HCT116 (cell line): ENCODE results near the gene EWSR1. TPM values are rescaled to one million over a fixed set of nuclear protein-coding genes. Genes with fewer than 3 reads are reported as not detected.

ENCODE experiments used
- ATAC-seq: fragments of 200-7000 bp; cut with Tn5 transposase; 2 replicates; pipeline ENCODE4 v1.9.1; 2020; ENCODE audit warnings: mild to moderate bottlenecking, moderate library complexity
- BruUV-seq: library from RNA; stranded (reverse); fragments of 400-500 nt; replicated peaks from 2 replicates; lab custom pipeline; 2021; lab: Mats Ljungman, UMichigan
- CTCF ChIA-PET: fragments of 300-600 bp; sonication (Branson Sonifier 250); formaldehyde crosslinking; loops from one replicate; lab custom pipeline; 2021; ENCODE audit warnings: antibody characterized with exemption; lab: Charles Lee
- POLR2A ChIA-PET: fragments of 300-600, 350-600 bp; sonication (Branson Sonifier 250); formaldehyde crosslinking; loops from one replicate; lab custom pipeline; 2021; ENCODE audit warnings: antibody characterized with exemption; lab: Charles Lee
- RAD21 ChIA-PET, 2 experiments: fragments of 300-600 bp; sonication (Branson Sonifier 250); formaldehyde crosslinking; loops; one replicate each; lab custom pipeline; 2023; ENCODE audit warnings: low total read pairs in 2 of 2; ENCODE audit not compliant: uncharacterized antibody in 2 of 2, unreplicated experiment in 2 of 2, low non-redundant PET in 1 of 2; lab: Charles Lee
- DNase-seq: peaks from one replicate; pipeline ENCODE4 v3.0.0-alpha.2; 2010; ENCODE audit warnings: low read depth, low spot score
- H2AFZ ChIP-seq: fragments of 200-600 bp; shearing (Covaris generic), sonication (generic); 2 replicates; pipeline ENCODE4 v1.6.1; 2017; ENCODE audit warnings: low read depth, mixed run types, mixed read lengths, antibody characterized with exemption, low read length; ENCODE audit not compliant: poor library complexity, severe bottlenecking
- H3K27ac ChIP-seq: 2 replicates; pipeline ENCODE4 v1.5.1; 2012; ENCODE audit warnings: low read depth, low read length
- H3K27me3 ChIP-seq: fragments of 200-600 bp; sonication (generic); 2 replicates; pipeline ENCODE4 v1.6.1; 2016; ENCODE audit warnings: mixed run types, low read length, mixed read lengths; ENCODE audit not compliant: insufficient read depth
- H3K36me3 ChIP-seq, 2 experiments: fragments of 200-500 bp in 1 of 2; fragments of 200-600 bp in 1 of 2; sonication (Bioruptor generic) in 1 of 2; sonication (generic) in 1 of 2; 2 replicates each; pipeline versions ENCODE4 v1.5.1 to v1.6.1; 2014 to 2016; ENCODE audit warnings: low read length in 2 of 2, inconsistent platforms in 1 of 2, mixed read lengths in 1 of 2, mixed run types in 1 of 2; ENCODE audit not compliant: insufficient read depth in 2 of 2, control insufficient read depth in 1 of 2
- H3K4me1 ChIP-seq, 2 experiments: fragments of 200-600 bp in 1 of 2; sonication (generic) in 1 of 2; 2 replicates each; pipeline versions ENCODE4 v1.5.1 to v1.6.1; 2012 to 2017; ENCODE audit warnings: low read length in 2 of 2, inconsistent platforms in 1 of 2, mild to moderate bottlenecking in 1 of 2, mixed read lengths in 1 of 2, mixed run types in 1 of 2, moderate library complexity in 1 of 2; ENCODE audit not compliant: insufficient read depth in 2 of 2, control insufficient read depth in 1 of 2
- H3K4me2 ChIP-seq: fragments of 200-600 bp; sonication (generic); 2 replicates; pipeline ENCODE4 v1.6.1; 2017; ENCODE audit warnings: mixed run types, low read length, mixed read lengths
- H3K4me3 ChIP-seq, 2 experiments: fragments of 200-600 bp in 1 of 2; sonication (generic) in 1 of 2; replicated peaks in 1 of 2; 2 replicates each; pipeline ENCODE4 v1.5.1; 2011 to 2016; ENCODE audit warnings: low read length in 2 of 2, control low read depth in 1 of 2, low read depth in 1 of 2, mild to moderate bottlenecking in 1 of 2, mixed read lengths in 1 of 2, mixed run types in 1 of 2
- H3K79me2 ChIP-seq: fragments of 200-600 bp; sonication (generic); 2 replicates; pipeline ENCODE4 v1.6.1; 2017; ENCODE audit warnings: mild to moderate bottlenecking, mixed run types, low read length, moderate library complexity, mixed read lengths; ENCODE audit not compliant: insufficient read depth
- H3K9ac ChIP-seq: fragments of 200-600 bp; sonication (generic); 2 replicates; pipeline ENCODE4 v1.6.1; 2016; ENCODE audit warnings: low read length, mixed read lengths
- H3K9me2 ChIP-seq: fragments of 200-600 bp; sonication (generic), shearing (Covaris generic); 2 replicates; pipeline ENCODE4 v1.6.1; 2017; ENCODE audit warnings: mixed run types, mild to moderate bottlenecking, moderate library complexity; ENCODE audit not compliant: insufficient read depth
- H3K9me3 ChIP-seq, 2 experiments: fragments of 200-500 bp in 1 of 2; fragments of 200-600 bp in 1 of 2; sonication (Bioruptor generic) in 1 of 2; sonication (generic) in 1 of 2; 2 replicates each; pipeline ENCODE4 v1.6.1; 2014 to 2017; ENCODE audit warnings: low read length in 2 of 2, mixed read lengths in 2 of 2, inconsistent platforms in 1 of 2, low read depth in 1 of 2, mild to moderate bottlenecking in 1 of 2, mixed run types in 1 of 2, moderate library complexity in 1 of 2; ENCODE audit not compliant: control insufficient read depth in 1 of 2, insufficient read depth in 1 of 2
- H4K20me1 ChIP-seq: fragments of 200-600 bp; sonication (generic), shearing (Covaris generic); 2 replicates; pipeline ENCODE4 v1.6.1; 2017; ENCODE audit warnings: mixed run types, mild to moderate bottlenecking, moderate library complexity; ENCODE audit not compliant: insufficient read depth
- CBX3 ChIP-seq: IDR thresholded peaks from 2 replicates; pipeline ENCODE4 v1.6.1; 2012; ENCODE audit warnings: low read depth
- CTCF ChIP-seq, 3 experiments: fragments of 200-600 bp in 1 of 3; sonication (generic) in 1 of 3; IDR thresholded peaks in 2 of 3; conservative IDR thresholded peaks in 1 of 3; 2 replicates each; pipeline ENCODE4 v1.5.1; 2012 to 2017; ENCODE audit warnings: low read depth in 2 of 3, low read length in 2 of 3, antibody characterized with exemption in 1 of 3, borderline replicate concordance in 1 of 3, control low read depth in 1 of 3, mild to moderate bottlenecking in 1 of 3, mixed read lengths in 1 of 3, mixed run types in 1 of 3, moderate library complexity in 1 of 3; ENCODE audit not compliant: insufficient read depth in 1 of 3
- EGR1 ChIP-seq: IDR thresholded peaks from 2 replicates; pipeline ENCODE4 v1.6.1; 2012; ENCODE audit warnings: low read depth
- ELF1 ChIP-seq: IDR thresholded peaks from 2 replicates; pipeline ENCODE4 v1.6.1; 2012; ENCODE audit warnings: low read depth, borderline replicate concordance
- EZH2 ChIP-seq: fragments of 200-600 bp; sonication (generic); IDR thresholded peaks from 2 replicates; pipeline ENCODE4 v1.6.1; 2017; ENCODE audit warnings: antibody characterized with exemption, mixed run types
- POLR2A ChIP-seq: IDR thresholded peaks from 2 replicates; pipeline ENCODE4 v1.7.0; 2011; ENCODE audit warnings: borderline replicate concordance; ENCODE audit not compliant: insufficient read depth, insufficient read length; ENCODE audit errors: extremely low read depth
- POLR2AphosphoS5 ChIP-seq: IDR thresholded peaks from 2 replicates; pipeline ENCODE4 v1.6.1; 2011; ENCODE audit warnings: mild to moderate bottlenecking, low read depth, low read length, moderate library complexity
- RAD21 ChIP-seq: IDR thresholded peaks from 2 replicates; pipeline ENCODE4 v1.6.1; 2012; ENCODE audit warnings: low read depth, mild to moderate bottlenecking
- SIN3A ChIP-seq: IDR thresholded peaks from 2 replicates; pipeline ENCODE4 v1.6.1; 2012; ENCODE audit warnings: low read depth
- SP1 ChIP-seq: IDR thresholded peaks from 2 replicates; pipeline ENCODE4 v1.6.1; 2012; ENCODE audit warnings: low read depth
- SRF ChIP-seq: IDR thresholded peaks from 2 replicates; pipeline ENCODE4 v1.6.1; 2012; ENCODE audit warnings: low read depth
- TCF7L2 ChIP-seq: IDR thresholded peaks from 2 replicates; pipeline ENCODE4 v1.7.0; 2011; ENCODE audit warnings: borderline replicate concordance, inconsistent platforms; ENCODE audit not compliant: insufficient read depth, insufficient read length; ENCODE audit errors: extremely low read depth
- YY1 ChIP-seq: IDR thresholded peaks from 2 replicates; pipeline ENCODE4 v1.6.1; 2011; ENCODE audit warnings: low read length, low read depth, moderate library complexity, mild to moderate bottlenecking; ENCODE audit not compliant: insufficient replicate concordance; ENCODE audit errors: extremely low read depth
- ZFX ChIP-seq: fragments of 450-650 bp; IDR thresholded peaks from 2 replicates; pipeline ENCODE4 v1.6.1; 2017
- intact Hi-C: fragments of 100-400 bp; cut with micrococcal nuclease; formaldehyde crosslinking; loops from 2 replicates; pipeline ENCODE4 v1.10.0; 2022
- total RNA-seq: library from RNA; stranded (reverse); gene quantifications from one replicate; pipeline ENCODE4 v1.2.1, GENCODE V29; 2021; ENCODE audit not compliant: unreplicated experiment
- TF ChIP-seq, protein P1 (sequence below): IDR thresholded peaks from 2 replicates; pipeline ENCODE4 v1.6.1; 2012
- TF ChIP-seq, protein P2 (sequence below): IDR thresholded peaks from 2 replicates; pipeline ENCODE4 v1.6.1; 2012

The EWSR1 gene
- total RNA-seq, 1 experiment from 2014 or later = 335 TPM

DNA sequence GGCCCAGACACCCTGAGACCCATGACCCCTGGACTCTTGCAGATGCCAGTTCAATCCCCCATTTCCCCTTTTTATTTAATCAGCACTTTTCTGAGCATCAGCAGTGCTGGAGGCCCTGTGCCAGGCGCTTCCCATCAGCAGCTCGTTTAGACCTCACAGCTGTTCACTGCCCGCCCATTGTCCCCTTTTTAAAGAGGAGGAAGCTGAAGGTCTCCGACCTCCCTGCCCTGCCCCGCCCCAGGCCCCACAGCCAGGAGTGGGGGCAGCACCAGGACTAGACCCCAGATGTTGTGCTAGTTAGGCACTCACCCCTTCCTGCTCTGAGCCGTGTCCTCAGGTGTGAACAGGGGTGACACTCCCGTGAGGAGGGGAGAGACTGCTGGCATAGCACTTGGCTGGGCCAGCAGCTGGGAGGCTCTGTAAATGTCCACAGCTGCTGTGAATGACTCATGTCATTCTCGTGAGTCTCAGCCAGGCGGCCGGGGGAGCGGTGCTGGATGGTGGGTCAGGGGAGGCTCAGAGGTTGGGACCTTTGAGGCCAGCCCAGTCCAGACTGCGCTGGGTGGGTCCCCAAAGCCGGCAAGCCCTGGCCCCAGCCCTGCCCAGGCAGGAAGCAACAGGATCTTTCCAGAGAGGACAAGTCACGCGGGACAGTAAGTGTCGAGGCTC, 42.5 kb upstream of the EWSR1 start:
- Histone ChIP-seq H3K36me3 (no peaks in the 10 kb centered on the region), H3K9me3 (no peaks in the 10 kb centered on the region), H3K4me2 (no peak overlapping the region), H3K4me1 (no peaks in the 10 kb centered on the region), H3K27me3 (no peaks in the 10 kb centered on the region), H3K27ac (no peak overlapping the region), H3K9ac (no peak overlapping the region), H3K9me2 (no peaks in the 10 kb centered on the region), H3K4me3 (no peak overlapping the region), H4K20me1 (no peaks in the 10 kb centered on the region), H2AFZ (no peak overlapping the region), H3K79me2 (no peaks in the 10 kb centered on the region)
- ChIA-PET CTCF (no interaction called here), POLR2A (no interaction called here), RAD21 (no interaction called here)
- intact Hi-C loops = no loop called here
- no TSS peak for BruUV-seq
- no peak for ATAC-seq
- TF ChIP-seq CBX3 (no peak), EGR1 (no peak), ZFX (no peak), TCF7L2 (no peak), POLR2AphosphoS5 (no peak)
- TF ChIP-seq, protein P1, sequence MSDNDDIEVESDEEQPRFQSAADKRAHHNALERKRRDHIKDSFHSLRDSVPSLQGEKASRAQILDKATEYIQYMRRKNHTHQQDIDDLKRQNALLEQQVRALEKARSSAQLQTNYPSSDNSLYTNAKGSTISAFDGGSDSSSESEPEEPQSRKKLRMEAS = no peak
- DNase-seq = no peak

GRCh38 chr22:29226351-29226981, 41.6 kb upstream of the EWSR1 start:
- DNase-seq = no peak
- intact Hi-C loops = no loop called here
- H3K9ac ChIP-seq = no peak overlapping the region
- POLR2A ChIA-PET = no interaction called here
- no peaks in the 10 kb centered on the region for H4K20me1 ChIP-seq
- no peaks in the 10 kb centered on the region for H3K4me1 ChIP-seq
- CTCF ChIA-PET = no interaction called here
- no peak overlapping the region for H2AFZ ChIP-seq
- no peak overlapping the region for H3K4me2 ChIP-seq
- H3K36me3 ChIP-seq = no peaks in the 10 kb centered on the region
- no peak overlapping the region for H3K27ac ChIP-seq
- RAD21 ChIA-PET = no interaction called here
- no peak for ATAC-seq
- H3K9me3 ChIP-seq = no peaks in the 10 kb centered on the region
- H3K9me2 ChIP-seq = no peaks in the 10 kb centered on the region
- no peaks in the 10 kb centered on the region for H3K79me2 ChIP-seq
- no TSS peak for BruUV-seq
- no peaks in the 10 kb centered on the region for H3K27me3 ChIP-seq
- no peak overlapping the region for H3K4me3 ChIP-seq
- no peak for TF ChIP-seq EZH2
- TF ChIP-seq RAD21 = no peak
- no peak for TF ChIP-seq ZFX
- no peak for TF ChIP-seq SRF
- TF ChIP-seq YY1 = no peak
- TF ChIP-seq ELF1 = no peak
- no peak for TF ChIP-seq CTCF (IDR thresholded peaks at IDR 0.05 in 2 of 3, conservative IDR thresholded peaks at IDR 0.05 in 1 of 3; ENCODE audit: borderline replicate concordance in 1 of 3, insufficient read depth in 1 of 3, low read depth in 2 of 3, low read length in 2 of 3)
- no peak for TF ChIP-seq SIN3A
- no peak for TF ChIP-seq POLR2A
- no peak for TF ChIP-seq CBX3
- no peak for TF ChIP-seq EGR1
- no peak for TF ChIP-seq SP1
- TF ChIP-seq, protein P2, sequence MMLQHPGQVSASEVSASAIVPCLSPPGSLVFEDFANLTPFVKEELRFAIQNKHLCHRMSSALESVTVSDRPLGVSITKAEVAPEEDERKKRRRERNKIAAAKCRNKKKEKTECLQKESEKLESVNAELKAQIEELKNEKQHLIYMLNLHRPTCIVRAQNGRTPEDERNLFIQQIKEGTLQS = no peak
